HG02852 (cell line): ENCODE measurements around the gene SULT1A3.
"Not testable (repeated sequence)": the region's sequence is repeated elsewhere in the genome, so short reads cannot be mapped to it uniquely, and the experiment has no call there.

ENCODE experiments used
- ATAC-seq: cut with Tn5 transposase; IDR thresholded peaks from one replicate; pipeline ENCODE4 v1.9.1; 2021; ENCODE audit warnings: mild to moderate bottlenecking, moderate library complexity; ENCODE audit not compliant: unreplicated experiment

SULT1A3 gene

DNA sequence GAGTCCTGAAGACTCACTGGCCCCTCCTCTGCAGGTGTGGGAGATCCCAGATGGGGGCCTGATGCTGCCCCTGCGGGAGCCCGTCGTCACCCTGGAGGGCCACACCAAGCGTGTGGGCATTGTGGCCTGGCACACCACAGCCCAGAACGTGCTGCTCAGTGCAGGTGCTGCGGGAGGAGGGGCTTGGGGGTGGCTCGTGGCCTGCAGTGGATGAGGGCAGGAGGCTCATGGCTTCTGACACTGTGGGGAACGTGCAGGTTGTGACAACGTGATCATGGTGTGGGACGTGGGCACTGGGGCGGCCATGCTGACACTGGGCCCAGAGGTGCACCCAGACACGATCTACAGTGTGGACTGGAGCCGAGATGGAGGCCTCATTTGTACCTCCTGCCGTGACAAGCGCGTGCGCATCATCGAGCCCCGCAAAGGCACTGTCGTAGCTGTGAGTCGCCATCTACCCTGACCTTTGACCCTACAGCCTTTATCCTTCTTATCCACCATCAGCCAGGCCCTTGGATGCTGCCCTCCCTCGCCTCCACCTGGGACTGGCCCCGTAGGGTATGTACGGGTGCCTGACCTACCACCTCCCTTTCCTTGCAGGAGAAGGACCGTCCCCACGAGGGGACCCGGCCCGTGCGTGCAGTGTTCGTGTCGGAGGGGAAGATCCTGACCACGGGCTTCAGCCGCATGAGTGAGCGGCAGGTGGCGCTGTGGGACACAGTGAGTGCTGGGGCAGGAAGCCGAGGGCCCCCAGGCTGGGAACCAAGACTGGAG, 12.1 kb upstream of the SULT1A3 start:
- no peak for ATAC-seq

DNA sequence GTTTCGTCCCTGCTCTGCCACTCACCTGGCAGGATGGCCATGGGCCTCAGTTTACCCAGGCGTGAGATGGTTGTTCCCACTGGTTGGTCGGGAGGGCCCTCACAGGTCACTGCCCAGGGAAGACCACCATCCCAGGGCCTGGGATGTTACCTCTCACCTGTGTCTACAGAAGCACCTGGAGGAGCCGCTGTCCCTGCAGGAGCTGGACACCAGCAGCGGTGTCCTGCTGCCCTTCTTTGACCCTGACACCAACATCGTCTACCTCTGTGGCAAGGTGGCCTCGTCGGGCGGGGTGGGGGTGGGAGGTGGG, 11.5 kb upstream of the SULT1A3 start:
- ATAC-seq = no peak

DNA sequence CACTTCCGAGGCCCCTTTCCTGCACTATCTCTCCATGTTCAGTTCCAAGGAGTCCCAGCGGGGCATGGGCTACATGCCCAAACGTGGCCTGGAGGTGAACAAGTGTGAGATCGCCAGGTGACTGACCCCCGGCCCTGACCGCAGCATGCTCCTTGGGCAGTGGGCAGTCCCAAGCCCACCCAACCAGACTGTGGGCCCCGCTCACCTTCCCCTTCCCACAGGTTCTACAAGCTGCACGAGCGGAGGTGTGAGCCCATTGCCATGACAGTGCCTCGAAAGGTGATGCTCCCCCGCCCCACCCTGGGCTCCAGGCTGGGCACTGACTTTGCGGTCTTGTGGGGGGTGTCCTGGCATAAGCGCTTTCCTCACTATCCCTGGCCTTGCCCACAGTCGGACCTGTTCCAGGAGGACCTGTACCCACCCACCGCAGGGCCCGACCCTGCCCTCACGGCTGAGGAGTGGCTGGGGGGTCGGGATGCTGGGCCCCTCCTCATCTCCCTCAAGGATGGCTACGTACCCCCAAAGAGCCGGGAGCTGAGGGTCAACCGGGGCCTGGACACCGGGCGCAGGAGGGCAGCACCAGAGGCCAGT, 11.0 kb upstream of the SULT1A3 start:
- no peak for ATAC-seq

DNA sequence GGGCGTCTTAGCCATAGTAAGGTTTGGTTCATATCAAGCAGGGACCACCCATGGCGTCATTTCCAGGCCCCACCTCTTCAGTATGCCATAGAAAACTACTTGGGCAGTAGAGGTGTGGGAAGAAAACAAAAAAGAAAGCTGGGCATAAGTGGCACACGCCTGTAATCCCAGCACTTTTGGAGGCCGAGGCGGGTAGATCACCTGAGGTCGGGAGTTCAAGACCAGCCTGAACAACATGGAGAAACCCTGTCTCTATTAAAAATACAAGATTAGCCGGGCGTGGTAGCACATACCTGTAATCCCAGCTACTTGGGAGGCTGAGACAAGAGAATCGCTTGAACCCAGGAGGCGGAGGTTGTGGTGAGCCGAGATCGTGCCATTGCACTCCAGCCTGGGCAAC, 7.9 kb upstream of the SULT1A3 start:
- not testable (repeated sequence) for ATAC-seq

DNA sequence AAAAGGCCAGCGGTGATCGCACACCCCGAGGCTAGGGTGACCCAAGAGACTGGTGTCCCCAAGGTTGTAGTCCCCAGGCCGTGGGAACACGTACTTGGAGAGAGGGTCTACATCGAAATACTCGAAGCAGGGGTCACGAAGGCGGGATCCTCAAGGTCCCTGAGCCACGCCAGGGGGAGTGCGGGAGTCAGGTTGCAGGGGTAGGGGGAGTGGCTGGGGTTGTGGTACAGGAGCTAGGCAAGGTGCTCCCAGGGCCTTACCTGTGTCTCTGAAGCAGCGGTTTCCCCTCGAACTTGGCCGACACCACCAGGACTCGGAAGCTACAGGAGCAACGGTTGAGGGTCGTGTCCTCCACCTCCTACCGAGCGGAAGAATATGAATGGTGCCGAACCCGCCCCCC, 6.0 kb upstream of the SULT1A3 start:
- ATAC-seq = peak; percentile 11

DNA sequence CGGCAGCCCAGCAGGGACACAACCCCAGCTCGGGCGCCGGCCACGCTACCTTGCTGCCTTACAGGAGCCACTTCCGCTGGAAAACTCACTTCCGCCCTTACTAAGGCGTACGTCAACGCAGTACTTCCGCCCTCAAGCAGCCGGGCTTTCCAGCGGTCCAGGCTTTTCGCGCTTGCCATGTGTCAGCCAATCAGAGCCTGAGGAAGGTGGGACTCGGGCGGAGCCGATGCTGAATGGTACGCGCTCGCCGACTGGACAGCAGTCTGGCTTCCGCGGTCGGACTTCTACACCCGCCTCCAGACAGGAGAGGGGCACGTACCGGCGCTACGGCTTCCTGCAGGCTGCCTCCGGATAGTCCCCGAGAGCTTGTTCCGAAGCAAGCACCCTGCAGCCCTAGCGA, 5.4 kb upstream of the SULT1A3 start, which contains the start of the genes BOLA2B and SLX1A:
Gene BOLA2B (minus strand): TSS at position 52 of the 400 bp plus-strand sequence. CDS start 71 bp downstream, outside the sequence.
Gene SLX1A (plus strand): TSS at position 261 of the 400 bp plus-strand sequence. CDS start 210 bp downstream, outside the sequence.
- peak; percentile 89 for ATAC-seq

DNA sequence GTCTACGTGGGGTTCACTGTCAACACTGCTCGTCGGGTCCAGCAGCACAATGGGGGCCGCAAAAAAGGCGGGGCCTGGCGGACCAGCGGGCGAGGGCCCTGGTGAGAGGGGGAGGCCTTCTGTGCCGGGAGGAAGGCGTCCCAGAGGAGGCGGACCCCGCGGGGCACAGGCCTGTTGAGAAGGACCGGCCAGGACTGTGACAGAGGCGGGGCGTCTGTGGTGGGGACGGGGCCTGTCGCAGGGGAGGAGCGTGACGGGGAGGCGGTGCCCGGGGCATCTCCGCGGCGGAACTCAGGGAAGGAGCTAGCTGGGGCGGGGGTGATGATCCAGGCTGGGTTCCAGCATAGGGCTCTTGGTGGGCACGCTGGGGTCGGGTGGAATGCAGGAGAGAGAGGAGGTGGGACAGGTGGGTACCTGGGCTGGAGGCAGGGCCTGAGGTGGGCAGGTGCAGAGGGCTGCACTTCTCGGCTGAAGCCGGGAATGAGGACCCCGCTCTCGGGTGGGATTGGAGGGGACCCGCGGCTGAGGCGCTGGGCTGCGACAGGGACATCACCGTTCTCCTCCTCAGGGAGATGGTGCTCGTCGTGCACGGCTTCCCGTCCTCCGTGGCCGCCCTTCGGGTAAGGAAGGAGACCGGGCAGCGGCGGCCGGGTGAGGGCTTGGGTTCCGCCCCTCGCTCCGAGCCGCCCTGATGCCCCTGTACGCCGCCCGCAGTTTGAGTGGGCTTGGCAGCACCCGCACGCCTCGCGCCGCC, 4.7 kb upstream of the SULT1A3 start:
- peak; percentile 67 for ATAC-seq

DNA sequence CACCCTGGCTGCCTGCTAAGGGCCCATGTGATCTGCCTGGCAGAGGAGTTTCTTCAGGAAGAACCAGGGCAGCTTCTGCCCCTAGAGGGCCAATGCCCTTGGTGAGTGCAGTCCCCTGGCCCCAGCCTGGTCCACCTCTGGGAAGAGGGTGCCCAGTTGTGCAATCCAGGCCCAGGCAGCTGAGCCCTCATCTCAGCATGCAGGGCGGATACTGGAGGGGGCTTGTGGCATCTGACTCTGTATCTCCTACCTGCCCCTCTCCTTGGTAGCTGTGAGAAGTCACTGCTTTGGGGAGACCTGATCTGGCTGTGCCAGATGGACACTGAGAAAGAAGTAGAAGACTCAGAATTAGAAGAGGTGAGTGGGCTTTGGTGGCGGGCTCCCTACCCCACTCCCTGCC, 2.1 kb upstream of the SULT1A3 start:
- ATAC-seq = not testable (repeated sequence)

DNA sequence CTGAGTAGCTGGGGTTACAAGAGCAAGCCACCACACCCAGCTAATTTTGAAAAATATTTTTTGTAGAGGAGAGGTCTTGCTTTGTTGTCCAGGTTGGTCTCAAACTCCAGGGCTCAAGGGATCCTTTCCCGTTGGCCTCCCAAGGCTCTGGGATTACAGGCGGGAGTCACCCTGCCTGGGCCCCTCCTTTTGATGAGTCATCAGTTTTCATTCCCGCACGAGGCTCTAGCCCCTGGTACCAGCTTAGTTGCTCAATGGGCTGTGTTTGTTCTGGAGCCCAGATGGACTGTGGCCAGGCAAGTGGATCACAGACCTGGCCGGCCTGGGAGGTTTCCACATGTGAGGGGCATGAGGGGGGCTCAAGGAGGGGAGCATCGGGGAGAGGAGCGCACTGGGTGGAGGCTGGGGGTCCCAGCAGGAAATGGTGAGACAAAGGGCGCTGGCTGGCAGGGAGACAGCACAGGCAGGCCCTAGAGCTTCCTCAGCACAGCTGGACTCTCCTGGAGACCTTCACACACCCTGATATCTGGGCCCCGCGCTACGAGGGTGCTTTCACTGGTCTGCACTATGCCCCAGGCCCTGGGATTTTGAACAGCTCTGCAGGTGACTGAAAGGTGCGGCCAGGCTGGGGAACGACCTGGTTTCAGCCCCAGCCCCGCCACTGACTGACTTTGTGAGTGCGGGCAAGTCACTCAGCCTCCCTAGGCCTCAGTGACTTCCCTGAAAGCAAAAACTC, 721 bp downstream of the SULT1A3 start:
- ATAC-seq = not testable (repeated sequence)

DNA sequence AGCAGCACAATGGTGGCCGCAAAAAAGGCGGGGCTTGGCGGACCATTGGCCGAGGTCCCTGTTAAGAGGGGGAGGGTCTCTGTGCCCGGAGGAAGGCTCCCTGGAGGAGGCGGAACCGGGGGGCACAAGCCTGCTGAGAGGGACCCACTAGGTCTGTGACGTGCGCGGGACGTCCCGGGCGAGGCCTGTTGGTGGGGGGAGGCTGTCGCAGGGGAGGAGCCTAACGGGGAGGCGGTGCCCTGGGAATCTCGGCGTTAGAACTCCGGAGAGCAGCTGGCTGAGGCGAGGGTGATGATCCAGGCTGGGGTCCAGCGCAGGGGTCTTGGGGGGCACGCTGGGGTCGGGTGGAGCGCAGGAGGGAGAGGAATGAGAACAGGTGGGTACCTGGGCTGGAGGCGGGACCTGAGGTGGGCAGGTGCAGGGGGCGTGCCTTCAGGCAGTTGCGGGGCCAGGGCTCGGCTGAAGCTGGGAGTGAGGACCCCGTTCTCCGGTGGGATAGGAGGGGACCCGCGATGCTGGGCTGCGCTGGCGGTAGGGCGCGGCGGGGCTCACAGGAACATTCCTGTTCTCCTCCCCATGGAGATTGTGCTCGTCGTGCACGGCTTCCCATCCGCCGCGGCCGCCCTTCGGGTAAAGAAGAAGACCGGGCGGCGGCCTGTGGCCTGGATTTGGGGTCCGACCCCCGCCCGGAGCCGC, 6.6 kb downstream of the SULT1A3 start:
- ATAC-seq = not testable (repeated sequence)

DNA sequence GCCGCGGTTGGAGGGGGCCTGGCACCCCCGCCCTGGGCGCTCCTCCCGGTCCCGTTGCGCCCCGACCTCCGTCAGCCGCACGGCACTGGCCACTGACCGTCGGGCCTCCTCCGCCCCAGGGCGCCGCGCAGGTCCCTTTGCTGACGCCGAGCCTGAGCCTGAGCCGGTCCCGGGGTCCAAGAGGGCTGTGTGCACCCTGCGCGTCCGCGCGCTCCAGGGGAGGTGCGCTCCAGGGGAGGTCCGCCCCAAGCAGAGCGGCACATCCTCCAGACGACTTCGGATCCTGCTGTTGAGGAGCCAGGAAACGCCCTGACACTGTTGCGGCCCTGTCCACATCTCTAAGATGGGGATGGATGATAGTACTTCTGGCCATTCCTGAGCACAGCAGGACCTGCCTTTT, 7.2 kb downstream of the SULT1A3 start:
- ATAC-seq = not testable (repeated sequence)

DNA sequence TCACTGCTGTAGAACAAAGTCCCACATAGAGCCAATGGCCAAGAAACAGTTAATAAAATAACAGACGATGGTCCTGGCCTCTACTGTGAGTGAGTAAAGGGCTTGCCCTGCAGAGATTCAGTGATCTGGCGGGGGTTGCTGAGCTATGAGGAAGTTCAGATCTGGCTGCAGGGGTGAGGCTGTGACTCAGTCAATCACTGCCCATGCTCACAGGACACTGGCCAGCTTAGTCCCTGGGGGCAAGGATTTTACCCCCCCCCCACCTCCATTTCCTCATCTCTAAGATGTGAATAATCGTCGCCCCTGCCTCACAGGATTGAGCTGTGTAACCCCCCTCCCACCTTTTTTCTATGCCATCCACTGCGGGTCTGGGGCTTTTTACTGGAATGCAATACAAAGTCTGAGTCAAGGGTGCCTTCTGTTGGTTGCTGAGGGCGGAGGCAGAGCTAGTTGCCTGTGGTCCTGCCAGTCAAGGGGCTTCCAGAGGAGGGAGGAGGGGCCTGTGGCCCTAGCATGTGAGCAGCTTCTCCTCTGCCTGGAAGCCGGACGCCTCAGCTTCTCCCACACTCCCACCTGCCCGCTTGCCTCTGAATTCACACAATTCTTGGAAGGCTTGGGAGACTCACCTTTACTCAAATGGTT, 8.1 kb downstream of the SULT1A3 start:
- not testable (repeated sequence) for ATAC-seq

DNA sequence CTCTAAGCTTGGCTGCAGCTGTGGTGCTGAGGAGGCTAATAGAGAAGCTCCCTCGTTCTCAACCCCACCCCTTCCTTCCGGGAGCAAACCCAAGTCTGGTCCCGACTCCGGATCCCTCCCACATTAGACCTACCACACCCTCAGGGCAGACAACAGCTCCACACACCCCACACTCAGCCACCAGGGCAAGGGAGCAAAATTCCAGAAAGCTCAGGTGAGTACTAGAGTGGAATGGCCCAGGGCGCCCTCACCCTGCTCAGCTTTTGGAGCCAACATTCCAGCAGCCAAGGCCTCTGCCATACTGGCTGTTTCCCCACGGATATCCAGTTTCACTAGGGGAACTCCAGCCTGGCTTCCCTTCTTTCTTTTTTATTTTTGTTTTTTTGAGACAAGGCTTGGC, 10.0 kb downstream of the SULT1A3 start:
- not testable (repeated sequence) for ATAC-seq

DNA sequence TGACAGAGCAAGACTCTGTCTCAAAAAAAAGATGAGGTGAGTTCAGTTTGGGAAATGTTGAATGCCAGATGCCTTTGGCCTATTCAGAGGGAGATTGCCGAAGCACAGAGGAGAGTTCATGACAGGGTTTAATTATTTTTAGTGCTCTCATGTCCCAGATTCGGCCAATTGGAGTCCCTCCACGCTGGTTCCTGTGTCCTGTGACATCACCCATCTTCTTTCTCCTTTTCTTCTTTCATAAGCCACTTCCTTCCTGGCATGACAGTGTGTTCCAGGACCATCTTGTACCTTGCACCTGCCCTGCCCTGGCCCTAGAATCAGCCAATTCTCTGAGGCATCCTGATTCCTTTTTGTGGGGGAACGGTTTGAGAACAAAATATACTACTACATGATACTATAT, 12.4 kb downstream of the SULT1A3 start:
- not testable (repeated sequence) for ATAC-seq

DNA sequence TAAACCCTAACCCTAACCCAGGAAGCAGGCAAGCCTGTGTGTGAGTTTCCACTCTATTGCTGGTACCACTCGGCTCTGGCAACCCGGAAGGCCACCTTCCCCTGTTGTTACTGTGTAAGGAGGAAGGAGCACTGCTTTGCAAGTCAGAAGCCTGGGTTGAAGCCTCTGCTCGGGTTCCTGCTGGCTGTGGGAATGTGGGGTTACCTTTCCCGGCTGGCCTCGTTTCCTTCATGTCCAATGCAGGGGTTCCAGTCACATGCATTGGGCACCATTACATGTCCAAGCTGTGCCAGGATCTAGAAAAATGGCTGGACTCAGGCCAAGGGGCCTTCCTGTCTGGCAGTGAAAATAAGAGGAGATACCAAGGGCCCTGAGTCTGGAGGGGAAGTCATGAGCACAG, 18.0 kb downstream of the SULT1A3 start:
- ATAC-seq = not testable (repeated sequence)

DNA sequence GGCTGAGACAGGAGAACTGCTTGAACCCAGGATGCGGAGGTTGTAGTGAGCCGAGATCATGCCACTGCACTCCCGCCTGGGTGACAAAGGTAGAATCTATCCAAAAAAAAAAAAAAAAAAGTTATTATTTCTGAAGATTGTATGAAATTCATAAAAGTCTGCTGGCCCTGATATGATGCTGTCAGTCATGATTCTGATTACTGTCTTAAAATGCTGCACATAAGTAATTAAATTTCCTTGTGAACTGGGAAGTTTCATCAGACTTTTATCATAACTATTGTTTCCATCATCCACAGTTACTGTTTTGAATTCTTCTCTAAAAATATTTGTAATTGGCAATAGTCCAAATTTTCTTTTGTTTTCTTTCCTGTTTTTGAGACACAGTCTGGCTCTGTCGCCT, 49.3 kb downstream of the SULT1A3 start, which contains the start of gene NPIPB13:
Gene NPIPB13 (minus strand): TSS at position 101 of the 400 bp plus-strand sequence. CDS start 2,906 bp downstream, outside the sequence.
- not testable (repeated sequence) for ATAC-seq
